Ovary (tissue), 9 donors: ENCODE measurements around the gene SERPINB4. TPM values are rescaled to one million over a fixed set of nuclear protein-coding genes. Genes with fewer than 3 reads are reported as not detected.
"Not testable (repeated sequence)": the region's sequence is repeated elsewhere in the genome, so short reads cannot be mapped to it uniquely, and the experiment has no call there.

Source experiments
- DNase-seq, 5 donors: peaks; one replicate each; pipeline ENCODE4 v3.0.0-alpha.2; 2019 to 2020
- H3K27ac ChIP-seq, 2 donors: fragments of 200-600 bp; one replicate each; pipeline versions ENCODE4 v1.5.1 to v1.8.0; 2019 to 2022
- H3K27me3 ChIP-seq: fragments of 200-600 bp; one replicate; pipeline ENCODE4 v1.8.0; 2022
- H3K36me3 ChIP-seq: fragments of 200-600 bp; sonication (generic); one replicate; pipeline ENCODE4 v1.5.1; 2019
- H3K4me1 ChIP-seq: one replicate; pipeline ENCODE4 v1.8.1; 2013; ENCODE audit warnings: mild to moderate bottlenecking, moderate library complexity; ENCODE audit not compliant: insufficient read depth
- H3K4me3 ChIP-seq: fragments of 200-600 bp; sonication (generic); one replicate; pipeline ENCODE4 v1.5.1; 2017
- H3K9me3 ChIP-seq, 2 donors: fragments of 200-600 bp in 1 of 2; sonication (generic) in 1 of 2; one replicate each; pipeline versions ENCODE4 v1.5.1 to v1.8.1; 2013 to 2019; ENCODE audit warnings: mild to moderate bottlenecking in 1 of 2, moderate library complexity in 1 of 2
- EP300 ChIP-seq: sonication (generic); formaldehyde crosslinking; IDR thresholded peaks from one replicate; pipeline ENCODE4 v1.6.1; 2017; ENCODE audit warnings: antibody characterized with exemption
- POLR2A ChIP-seq: fragments of 450-650 bp; IDR thresholded peaks from one replicate; pipeline ENCODE4 v1.6.1; 2017; ENCODE audit warnings: antibody characterized with exemption, mild to moderate bottlenecking, moderate library complexity
- WGBS, 3 donors: extraction: QIAGEN DNeasy Blood & Tissue Kit in 1 of 3; methylation state at CpG; one replicate each; pipeline versions ENCODE4 v1.1.5 to v1.1.7; 2013 to 2017; 5-methylcytosine and 5-hydroxymethylcytosine counted together
- intact Hi-C, 4 donors: fragments of 100-400 bp; cut with DNase I; formaldehyde crosslinking; loops; one replicate each; pipeline versions ENCODE4 v1.11.0 to v1.15.1; 2022 to 2023
- polyA plus RNA-seq, 2 donors: library from polyadenylated mRNA; stranded (reverse); fragments of 200-250 nt in 1 of 2; fragments of 350-450 nt in 1 of 2; fragmentation: Illumina TruSeq in 1 of 2; extraction: RNeasy Lipid Tissue Mini Kit (QIAGEN cat#74804) in 1 of 2; gene quantifications; one replicate each; pipeline ENCODE4 v1.2.3, GENCODE V29; 2013 to 2014
- total RNA-seq, 7 donors: library from RNA; depleted of rRNA in 2 of 7; stranded (reverse); fragments of >200 nt in 2 of 7; fragmentation: NEBNext Ultra II Directional in 3 of 7; extraction: Animal tissue kit (Norgen Biotek cat#: 25700) in 3 of 7; gene quantifications; one replicate each; pipeline versions ENCODE4 v1.1.0 to v1.2.4, GENCODE V29; 2016 to 2023
- TF ChIP-seq, protein P1 (sequence below), 3 donors: fragments of 450-650 bp in 2 of 3; fragments of 200-600 bp in 1 of 3; IDR thresholded peaks; one replicate each; pipeline versions ENCODE4 v1.5.1 to v1.8.0; 2016 to 2022; ENCODE audit warnings: antibody characterized with exemption in 3 of 3, mild to moderate bottlenecking in 1 of 3
- donor health status: DM: no; HTN: no; CAD: no; lungs with moderate emphysema.
- donor health status: DM: no; HTN: no; CAD: no.
- donor health status: Bipolar disorder and iron deficiency.
- donor health status: DM: yes; HTN: yes; CAD: no.
- donor health status: DM: no; HTN: no; CAD: no.
- donor health status: DM: yes; HTN: yes; CAD: no.

SERPINB4 gene
- total and polyA plus RNA-seq, 9 donors = 0.10 TPM; not detected in 8

DNA sequence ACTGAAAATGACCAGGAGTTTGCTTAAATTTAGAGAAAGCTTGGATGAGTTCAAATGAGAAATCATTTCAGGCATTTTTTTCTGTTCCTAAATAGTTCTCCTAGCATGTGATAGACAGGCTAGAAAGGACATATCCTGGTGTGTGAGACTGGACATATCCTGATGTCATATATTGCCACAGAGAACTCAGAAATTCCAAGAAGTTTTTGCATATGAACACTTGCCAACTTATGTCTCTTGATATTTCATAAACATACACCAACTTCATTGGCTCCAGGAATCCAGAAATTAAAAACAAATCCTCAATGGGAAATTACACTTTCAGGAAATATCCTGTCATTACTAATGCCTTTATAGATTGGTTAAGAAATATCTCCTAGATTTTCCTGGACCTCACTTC, 2.9 kb upstream of the SERPINB4 start:
- intact Hi-C loops = no loop called here
- DNase-seq = no peak
- H3K36me3 ChIP-seq = no peaks in the 10 kb centered on the region
- H3K27ac ChIP-seq = no peak overlapping the region
- H3K4me1 ChIP-seq = no peaks in the 10 kb centered on the region
- H3K9me3 ChIP-seq = no peaks in the 10 kb centered on the region
- TF ChIP-seq, protein P1, sequence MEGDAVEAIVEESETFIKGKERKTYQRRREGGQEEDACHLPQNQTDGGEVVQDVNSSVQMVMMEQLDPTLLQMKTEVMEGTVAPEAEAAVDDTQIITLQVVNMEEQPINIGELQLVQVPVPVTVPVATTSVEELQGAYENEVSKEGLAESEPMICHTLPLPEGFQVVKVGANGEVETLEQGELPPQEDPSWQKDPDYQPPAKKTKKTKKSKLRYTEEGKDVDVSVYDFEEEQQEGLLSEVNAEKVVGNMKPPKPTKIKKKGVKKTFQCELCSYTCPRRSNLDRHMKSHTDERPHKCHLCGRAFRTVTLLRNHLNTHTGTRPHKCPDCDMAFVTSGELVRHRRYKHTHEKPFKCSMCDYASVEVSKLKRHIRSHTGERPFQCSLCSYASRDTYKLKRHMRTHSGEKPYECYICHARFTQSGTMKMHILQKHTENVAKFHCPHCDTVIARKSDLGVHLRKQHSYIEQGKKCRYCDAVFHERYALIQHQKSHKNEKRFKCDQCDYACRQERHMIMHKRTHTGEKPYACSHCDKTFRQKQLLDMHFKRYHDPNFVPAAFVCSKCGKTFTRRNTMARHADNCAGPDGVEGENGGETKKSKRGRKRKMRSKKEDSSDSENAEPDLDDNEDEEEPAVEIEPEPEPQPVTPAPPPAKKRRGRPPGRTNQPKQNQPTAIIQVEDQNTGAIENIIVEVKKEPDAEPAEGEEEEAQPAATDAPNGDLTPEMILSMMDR (IDR thresholded peaks at IDR 0.05) = no peak
- no peak for TF ChIP-seq EP300
- TF ChIP-seq POLR2A = no peak
- H3K4me3 ChIP-seq = no peak overlapping the region
- H3K27me3 ChIP-seq = no peaks in the 10 kb centered on the region

- DNase-seq, intact Hi-C loops, H3K4me3 ChIP-seq, H3K4me1 ChIP-seq, H3K27ac ChIP-seq, H3K27me3 ChIP-seq, H3K36me3 ChIP-seq, H3K9me3 ChIP-seq: not testable (repeated sequence)
- 83 to 90% (median 83%) methylated on average over 1 of the region's 1 CpG for WGBS, 3 donors
Measured at GRCh38 chr18:63644694-63645093, 638 bp upstream of the SERPINB4 start.

DNA sequence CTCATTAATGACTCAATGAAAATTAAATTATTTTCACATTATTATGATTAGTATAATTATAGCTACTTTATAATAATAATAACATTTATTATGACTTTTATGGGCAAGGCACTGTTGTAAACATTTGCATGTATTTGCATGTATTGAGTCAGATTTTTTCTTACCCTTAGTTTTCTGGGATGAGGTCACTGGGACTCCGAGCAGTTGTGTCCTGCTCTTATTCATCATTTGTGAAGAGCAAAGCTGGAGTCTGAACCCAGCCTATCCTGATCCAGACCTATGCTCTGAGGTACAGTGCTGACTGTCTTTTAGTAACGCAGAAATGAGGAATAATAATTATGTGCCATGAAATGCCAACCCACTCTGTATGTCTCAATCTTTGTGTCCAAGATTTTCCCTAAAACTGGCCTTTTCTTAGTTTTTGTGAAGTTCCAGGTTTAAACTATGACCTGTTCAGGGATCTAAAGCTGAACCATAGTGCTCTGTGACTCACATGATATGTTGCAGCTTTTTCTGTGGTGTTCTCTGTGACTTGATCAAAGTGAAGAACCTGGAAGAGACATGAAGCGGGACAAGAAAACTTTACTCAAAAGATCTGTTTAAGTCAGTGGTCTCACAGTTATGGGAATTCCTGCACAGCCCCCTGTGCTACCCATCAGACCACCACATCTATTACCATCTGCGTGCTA, 1.2 kb downstream of the SERPINB4 start:
- H3K27ac ChIP-seq, intact Hi-C loops, H3K9me3 ChIP-seq, H3K36me3 ChIP-seq, DNase-seq, H3K27me3 ChIP-seq, H3K4me3 ChIP-seq, H3K4me1 ChIP-seq: not testable (repeated sequence)
- WGBS, 3 donors = 85 to 93% (median 93%) methylated on average over 4 of the region's 4 CpGs

- intact Hi-C loops, DNase-seq: not testable (repeated sequence)
Measured at GRCh38 chr18:63641157-63641680, 2.8 kb downstream of the SERPINB4 start.

GRCh38 chr18:63637703-63638102, 6.4 kb downstream of the SERPINB4 start:
- no peak overlapping the region for H3K27ac ChIP-seq
- no peak overlapping the region for H3K4me3 ChIP-seq
- DNase-seq = no peak
- no peaks in the 10 kb centered on the region for H3K4me1 ChIP-seq
- TF ChIP-seq, protein P1 (IDR thresholded peaks at IDR 0.05) = no peak
- TF ChIP-seq POLR2A (no peak), EP300 (no peak)
- WGBS, 3 donors = 81 to 85% (median 85%) methylated on average over 6 of the region's 6 CpGs
- H3K36me3 ChIP-seq = no peaks in the 10 kb centered on the region
- no peaks in the 10 kb centered on the region for H3K9me3 ChIP-seq
- no peaks in the 10 kb centered on the region for H3K27me3 ChIP-seq
- intact Hi-C loops = no loop called here

More at GRCh38 chr18:63641157-63641680, 2.8 kb downstream of the SERPINB4 start:
- not testable (repeated sequence) for H3K36me3 ChIP-seq, H3K9me3 ChIP-seq, H3K4me3 ChIP-seq, H3K27ac ChIP-seq, H3K27me3 ChIP-seq, H3K4me1 ChIP-seq
- WGBS, 3 donors = 87 to 91% (median 90%) methylated on average over 4 of the region's 4 CpGs

GRCh38 chr18:63627819-63628218, 16.2 kb downstream of the SERPINB4 start:
- Histone ChIP-seq H3K4me1 (no peaks in the 10 kb centered on the region), H3K4me3 (no peak overlapping the region), H3K27ac (no peak overlapping the region), H3K9me3 (peaks cover 0 to 2% of the 10 kb centered on the region in 2 donors), H3K27me3 (no peaks in the 10 kb centered on the region), H3K36me3 (no peaks in the 10 kb centered on the region)
- DNase-seq = no peak
- TF ChIP-seq, protein P1 (IDR thresholded peaks at IDR 0.05) = no peak
- no peak for TF ChIP-seq POLR2A
- TF ChIP-seq EP300 = no peak
- intact Hi-C loops = no loop called here
